NCI-H2171 treated with DMSO at 0.1 percent for 48 hours (cell line): ENCODE data around the gene LSM14B.

Experiments
- DNase-seq: peaks from one replicate; lab custom pipeline; 2025; lab: John Stamatoyannopoulos, UW

Gene LSM14B

GRCh38 chr20:62183426-62184142 is 61.3 kb downstream of the LSM14B start:
- DNase-seq: no peak
